Limb (tissue), 2 donors: ENCODE data around the gene AARS2.

Experiments
- DNase-seq, 2 donors: peaks; one replicate each; pipeline ENCODE4 v3.0.0-alpha.2; 2016; ENCODE audit errors: extremely low spot score in 2 of 2

AARS2 gene

DNA sequence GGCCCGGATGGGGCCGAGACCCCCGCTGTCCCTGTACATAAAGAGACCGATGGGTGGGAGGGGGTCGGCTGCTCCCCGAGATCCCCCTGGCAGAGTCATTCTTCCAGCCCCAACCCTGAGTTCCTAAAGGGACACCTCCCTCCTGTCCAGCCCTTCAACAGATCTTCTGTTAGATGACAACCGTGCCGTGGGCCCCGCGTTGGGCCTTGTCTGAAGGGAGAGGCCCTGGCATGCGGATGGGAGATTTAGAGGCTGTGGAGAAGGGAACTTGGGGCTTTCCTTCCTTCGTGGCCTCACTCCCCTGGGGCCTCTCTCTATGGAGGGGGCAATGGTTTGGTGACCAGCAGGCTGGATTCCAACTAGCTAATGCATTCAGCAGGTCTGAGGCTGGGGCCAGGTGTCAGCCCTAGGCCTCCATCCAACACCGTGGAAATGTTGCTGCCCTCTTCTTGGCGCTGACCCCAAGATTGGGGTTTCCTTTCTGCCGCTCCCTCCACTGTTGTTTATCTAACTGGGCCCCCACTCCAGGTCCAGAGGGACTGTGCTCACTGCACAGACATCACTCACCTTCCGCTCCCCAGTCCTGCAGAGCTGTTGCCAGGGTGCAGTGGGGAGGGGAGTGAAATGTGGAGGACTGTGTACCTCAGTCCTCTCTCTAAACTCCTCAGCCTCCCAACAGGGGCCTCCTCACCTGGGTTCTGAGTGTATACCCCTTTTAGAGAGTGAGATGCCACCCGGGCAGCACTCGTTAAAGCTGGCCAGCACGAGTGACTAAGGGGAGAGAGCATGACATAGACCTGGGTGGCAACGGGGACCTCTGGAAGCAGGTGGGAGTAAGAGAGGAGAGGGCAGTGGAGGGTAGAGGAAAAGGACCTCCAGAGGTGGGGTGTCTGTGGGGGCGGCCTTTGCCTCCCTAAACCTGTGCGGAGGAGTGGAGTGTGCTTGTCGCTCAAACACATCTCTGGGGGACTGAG lies 36.2 kb downstream of the AARS2 start:
- no peak for DNase-seq

DNA sequence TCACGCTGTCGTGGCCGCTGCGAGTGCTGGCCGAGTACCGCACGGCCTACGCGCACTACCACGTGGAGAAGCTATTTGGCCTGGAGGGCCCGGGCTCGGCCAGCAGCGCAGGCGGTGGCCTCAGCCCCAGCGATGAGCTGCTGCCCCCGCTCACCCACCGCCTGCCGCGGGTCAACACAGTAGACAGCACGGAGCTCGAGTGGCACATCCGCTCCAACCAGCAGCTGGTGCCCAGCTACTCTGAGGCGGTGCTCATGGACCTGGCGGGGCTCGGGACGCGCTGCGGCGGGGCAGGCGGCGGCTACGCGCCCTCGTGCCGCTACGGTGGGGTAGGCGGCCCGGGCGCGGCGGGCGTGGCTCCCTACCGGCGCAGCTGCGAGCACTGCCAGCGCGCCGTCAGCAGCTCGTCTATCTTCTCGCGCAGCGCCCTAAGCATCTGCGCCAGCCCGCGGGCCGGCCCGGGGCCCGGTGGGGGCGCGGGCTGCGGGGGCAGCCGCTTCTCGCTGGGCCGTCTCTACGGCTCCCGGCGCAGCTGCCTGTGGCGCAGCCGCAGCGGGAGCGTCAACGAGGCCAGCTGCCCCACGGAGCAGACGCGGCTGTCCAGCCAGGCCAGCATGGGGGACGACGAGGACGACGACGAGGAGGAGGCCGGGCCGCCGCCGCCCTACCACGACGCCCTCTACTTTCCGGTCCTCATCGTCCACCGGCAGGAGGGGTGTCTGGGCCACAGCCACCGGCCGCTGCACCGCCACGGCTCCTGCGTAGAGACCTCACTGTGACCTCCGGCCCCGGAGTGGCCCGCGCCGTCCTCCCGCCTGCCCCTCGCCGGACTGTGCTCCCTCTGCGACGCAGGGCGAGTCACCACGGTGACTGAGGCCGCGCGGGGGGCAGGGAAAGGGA lies 37.1 kb downstream of the AARS2 start:
- peak in 1 of 2 donors; percentile 65 for DNase-seq

DNA sequence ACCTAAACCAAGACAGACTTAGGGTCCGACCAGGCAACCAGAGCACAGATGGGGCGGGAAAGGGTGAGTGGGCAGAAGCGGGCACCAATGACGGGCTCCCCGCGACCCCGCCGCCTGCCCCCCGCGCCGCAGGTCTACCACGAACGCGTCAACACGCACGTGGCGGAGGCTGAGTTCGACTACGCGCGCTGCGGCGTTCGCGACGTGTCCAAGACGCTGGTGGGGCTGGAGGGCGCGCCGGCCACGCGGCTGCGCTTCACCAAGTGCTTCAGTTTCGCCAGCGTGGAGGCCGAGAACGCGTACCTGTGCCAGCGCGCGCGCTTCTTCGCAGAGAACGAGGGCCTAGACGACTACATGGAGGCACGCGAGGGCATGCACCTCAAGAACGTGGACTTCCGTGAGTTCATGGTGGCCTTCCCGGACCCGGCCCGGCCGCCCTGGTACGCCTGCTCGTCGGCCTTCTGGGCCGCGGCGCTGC lies 37.8 kb downstream of the AARS2 start:
- DNase-seq: no peak

DNA sequence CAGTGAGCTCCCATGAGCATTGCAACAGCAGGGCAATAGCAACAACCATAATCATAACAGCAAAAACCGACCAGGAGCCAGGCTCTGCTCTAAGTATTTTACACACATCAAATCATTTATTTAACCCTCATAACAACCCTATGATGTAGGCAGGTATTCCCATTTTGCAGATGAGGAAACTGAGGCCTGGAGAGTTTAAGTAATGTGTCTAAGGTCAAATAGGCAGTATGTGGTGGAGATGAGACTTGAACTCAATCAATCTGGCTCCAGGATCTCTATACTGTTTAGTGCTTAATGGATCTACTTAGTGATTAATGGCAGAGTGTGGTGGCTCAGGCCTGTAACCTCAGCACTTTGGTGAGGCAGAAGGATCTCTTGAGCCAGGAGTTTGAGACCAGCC lies 39.5 kb downstream of the AARS2 start:
- no peak for DNase-seq

DNA sequence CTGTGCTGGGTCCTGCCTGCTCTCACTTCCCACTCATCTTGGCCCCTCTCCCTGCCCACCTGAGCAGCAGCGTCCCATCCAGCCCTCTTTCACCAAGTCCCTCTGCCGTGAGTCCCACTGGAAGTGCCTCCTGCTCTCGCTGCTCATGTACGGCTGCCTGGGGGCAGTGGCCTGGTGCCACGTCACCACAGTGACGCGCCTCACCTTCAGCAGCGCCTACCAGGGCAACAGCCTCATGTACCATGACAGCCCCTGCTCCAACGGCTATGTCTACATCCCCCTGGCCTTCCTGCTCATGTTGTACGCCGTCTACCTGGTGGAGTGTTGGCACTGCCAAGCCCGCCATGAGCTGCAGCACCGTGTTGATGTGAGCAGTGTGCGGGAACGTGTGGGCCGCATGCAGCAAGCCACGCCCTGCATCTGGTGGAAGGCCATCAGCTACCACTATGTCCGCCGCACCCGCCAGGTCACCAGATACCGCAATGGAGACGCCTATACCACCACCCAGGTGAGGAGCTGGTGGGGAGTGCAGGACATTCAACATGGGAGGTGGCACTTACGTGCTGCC lies 40.1 kb downstream of the AARS2 start:
- no peak for DNase-seq

DNA sequence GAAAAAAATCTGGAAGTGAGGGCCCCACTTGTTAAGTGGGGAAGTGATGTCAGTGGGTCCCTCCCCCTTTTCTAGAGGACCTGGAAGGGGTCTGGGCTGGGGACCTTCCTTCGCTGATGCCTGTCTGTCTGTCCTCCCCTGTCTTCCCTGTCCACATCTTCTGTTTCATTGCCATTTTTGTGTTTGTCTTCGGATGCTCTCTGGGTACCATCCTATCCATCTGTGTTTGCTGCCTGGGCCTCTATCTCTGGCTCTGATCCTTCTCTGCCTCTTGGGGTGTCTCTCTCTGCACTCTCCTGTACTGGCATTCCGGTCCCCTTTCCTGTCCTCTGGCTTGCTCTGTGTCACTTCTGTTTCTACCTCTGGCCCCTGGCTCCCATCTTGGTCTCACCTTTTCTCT lies 40.6 kb downstream of the AARS2 start:
- DNase-seq: no peak

DNA sequence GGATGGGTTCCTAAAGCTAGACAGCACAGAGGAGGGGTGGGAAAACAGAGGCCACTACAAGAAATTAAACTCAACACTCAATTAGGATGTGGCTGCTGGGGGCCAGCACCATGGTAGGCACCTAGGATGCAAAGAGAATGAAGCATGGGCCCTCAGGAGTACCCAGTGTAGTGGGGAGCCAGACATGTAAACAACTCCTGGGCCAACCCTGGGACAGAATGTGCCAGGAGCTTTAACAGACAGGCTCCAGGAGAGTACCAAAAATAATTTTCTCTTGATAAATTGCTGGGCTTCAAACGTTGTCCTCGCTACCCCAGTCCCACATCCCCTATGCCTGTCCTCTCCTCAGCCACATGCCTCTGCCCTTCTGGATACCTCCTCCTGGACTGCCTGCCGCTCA lies 41.2 kb downstream of the AARS2 start:
- DNase-seq: no peak

DNA sequence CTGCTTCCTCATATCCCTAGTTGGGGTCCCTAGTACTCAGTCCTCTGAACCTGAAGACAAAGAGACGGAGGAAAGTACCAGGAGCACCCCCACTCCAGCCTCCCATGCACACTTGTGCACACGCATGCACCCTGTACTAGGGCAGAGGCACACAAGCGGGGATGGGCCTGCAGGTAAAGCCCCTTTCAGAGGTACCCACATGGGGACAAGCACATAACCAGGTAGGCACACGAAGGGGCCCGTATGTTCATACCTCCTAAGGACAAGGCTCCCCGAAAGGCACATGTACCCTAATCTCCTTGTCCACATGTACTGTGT lies 41.8 kb downstream of the AARS2 start:
- DNase-seq: no peak

DNA sequence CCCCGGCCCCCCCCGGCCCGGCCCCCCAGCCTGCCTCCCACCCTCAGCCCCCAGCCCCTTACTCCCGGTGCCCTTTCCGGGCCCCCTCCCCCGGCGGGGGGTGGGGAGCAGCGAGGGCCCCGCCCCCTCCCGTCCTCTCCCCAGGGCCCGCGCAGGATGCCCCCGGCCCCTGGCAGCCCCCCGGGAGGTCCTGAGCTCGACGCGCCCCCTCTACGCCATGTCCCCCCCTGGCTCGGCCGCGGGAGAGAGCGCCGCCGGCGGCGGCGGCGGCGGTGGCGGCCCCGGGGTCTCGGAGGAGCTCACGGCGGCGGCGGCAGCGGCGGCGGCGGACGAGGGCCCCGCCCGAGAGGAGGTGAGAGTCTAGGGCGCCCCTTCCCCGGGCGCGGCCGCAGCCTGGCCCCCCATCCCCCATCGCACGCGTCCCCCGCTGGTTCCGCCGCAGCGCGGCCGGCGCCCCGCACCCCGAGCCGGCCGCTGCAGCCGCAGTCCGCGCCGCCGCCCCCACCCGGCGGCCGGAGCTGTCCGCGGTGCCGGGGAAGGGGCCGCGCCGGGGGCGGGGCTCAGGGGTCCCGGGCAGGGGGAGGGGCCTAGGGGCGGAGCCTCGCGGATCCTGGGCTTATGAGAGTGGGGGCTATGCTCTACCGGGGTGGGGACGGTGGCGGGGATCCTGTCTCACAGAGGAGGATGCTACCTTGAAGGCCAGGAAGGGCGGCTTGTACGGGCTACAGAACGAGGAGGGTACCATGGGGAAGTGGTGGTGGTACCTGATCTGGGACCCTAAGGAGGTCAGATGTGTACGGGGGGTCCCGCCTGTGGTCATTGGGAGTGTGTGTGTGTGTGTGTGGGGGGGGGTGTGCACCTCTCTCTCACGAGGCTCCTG lies 42.4 kb downstream of the AARS2 start:
- DNase-seq: peak in 1 of 2 donors; percentile 80

DNA sequence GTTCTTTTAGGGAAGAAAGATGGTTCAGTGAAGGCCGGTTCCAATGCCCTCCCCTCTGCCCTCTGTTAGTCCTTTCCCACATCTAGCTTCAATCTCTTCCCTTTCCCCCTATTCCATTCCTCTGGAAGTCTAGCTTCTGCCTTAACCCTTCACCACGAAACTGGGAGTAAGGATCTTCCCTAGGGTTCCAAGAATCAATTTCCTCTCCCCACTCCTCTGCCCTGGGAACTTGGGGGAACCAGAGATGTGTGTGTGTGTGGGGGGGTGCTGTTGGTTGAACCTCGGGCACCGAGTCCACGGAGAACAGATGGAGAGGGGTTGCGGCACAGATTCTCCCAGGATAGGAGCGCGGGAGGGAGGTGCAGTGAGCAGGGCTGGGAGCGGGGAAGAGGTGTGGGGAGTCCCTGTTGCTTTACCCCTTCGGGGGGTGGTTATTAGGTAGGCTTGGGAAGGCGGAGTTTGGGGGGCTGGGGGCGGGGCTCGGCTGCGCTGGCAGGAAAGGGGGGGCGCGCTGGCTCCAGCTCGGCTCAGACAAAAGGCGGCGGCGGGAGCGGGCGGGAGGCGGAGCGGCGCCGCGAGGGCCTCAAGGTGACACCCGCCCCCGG lies 43.1 kb downstream of the AARS2 start, which contains the start of gene TMEM151B:
TMEM151B (plus strand) TSS at position 530 of the 605 bp plus-strand sequence. CDS start 293 bp downstream, outside the sequence.
- no peak for DNase-seq

DNA sequence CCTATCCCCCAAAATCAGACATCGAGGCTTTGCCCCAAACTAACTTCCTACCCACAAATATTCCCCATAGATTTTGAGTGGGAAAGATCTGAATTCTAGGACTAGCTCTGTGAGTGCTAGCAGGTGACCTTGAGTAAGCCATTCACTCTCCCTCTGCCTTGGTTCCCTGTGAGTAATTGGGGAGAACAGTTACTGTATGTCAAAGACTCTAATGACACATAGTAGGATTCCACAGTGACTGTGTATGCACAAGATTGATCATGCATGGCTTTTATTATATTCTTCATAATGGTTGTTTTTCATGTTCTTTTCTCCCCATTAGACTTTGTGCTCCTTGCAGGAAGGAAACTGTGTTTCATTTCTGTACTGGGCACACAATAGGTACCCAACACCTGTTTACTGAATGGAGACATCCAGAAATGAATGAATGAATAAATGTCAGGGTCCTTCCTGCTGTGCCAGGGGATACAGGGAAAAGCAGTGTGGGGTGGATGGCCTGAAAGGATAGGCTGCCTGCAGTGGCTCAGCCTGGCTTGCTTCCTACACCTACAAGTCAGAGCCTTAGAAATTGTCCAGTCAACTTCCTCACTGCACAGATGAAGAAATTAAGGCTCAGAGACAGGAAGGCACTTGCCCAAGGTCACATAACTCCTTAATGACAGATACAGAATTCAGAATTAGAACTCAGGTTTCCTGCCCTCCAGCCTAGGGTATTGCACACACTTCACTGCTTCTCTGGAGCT lies 43.8 kb downstream of the AARS2 start:
- no peak for DNase-seq

DNA sequence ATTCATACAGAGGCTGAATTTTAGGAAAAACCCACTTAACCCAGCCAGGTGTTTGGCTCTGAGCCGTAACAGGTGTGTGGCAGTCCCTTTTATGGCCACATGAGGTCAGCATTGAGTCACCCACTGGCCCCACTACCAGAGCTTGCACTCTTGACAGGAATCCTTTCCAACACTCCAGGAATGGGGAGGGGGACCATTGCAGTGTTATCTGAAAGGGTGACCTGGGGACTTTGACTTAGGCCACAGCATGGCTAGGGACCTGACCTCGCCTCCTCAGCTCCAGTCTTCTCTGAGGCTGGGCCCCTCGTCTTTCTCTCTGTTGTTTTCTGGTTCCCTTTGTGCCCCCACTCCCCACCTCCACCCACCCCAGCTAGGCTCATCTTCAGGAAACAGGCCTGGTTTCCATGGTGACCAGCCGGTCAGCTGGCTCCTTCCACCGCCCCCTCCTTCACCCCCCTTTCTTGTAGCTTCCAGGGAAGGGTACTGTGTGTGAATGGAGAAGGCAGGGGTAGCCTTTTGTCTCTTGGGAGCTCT lies 45.0 kb downstream of the AARS2 start:
- peak; percentile 53 to 82 for DNase-seq

DNA sequence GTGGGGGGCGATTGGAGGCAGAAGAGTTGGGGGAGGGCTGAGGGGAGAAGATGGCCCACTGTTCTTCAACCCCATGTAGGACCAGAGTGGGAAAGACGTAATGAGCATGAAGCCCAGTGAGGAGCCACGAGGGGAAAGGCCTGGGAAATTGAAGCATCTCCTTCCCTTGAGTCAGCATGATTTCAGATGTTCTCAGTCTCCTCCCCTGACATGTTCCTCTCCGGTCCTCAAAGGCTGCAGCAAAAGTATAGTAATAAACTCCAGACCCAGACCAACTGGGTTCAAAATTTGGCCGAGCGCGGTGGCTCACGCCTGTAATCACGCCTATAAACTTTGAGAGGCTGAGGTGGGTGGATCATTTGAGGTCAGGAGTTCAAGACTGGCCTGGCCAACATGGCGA lies 45.9 kb downstream of the AARS2 start:
- no peak for DNase-seq

DNA sequence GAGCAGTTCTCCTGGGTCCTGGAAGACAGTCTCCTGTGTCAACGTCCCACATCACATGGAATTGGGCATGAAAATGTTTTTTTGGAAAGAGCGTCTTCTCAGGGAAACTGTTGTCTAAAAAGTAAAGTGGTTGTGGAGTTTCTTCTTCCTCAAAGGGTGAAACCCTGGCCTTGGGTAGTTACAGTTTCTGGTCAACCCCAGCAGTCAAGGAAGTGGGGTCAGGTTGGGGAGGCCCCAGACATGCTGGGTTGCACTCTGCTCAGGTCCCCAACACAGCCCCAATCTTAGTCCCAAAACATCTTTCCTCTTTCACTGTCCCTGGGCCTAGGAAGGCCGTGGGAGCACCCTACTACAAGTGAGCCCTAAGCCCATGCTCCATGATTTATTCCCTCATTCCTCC lies 46.8 kb downstream of the AARS2 start:
- no peak for DNase-seq

DNA sequence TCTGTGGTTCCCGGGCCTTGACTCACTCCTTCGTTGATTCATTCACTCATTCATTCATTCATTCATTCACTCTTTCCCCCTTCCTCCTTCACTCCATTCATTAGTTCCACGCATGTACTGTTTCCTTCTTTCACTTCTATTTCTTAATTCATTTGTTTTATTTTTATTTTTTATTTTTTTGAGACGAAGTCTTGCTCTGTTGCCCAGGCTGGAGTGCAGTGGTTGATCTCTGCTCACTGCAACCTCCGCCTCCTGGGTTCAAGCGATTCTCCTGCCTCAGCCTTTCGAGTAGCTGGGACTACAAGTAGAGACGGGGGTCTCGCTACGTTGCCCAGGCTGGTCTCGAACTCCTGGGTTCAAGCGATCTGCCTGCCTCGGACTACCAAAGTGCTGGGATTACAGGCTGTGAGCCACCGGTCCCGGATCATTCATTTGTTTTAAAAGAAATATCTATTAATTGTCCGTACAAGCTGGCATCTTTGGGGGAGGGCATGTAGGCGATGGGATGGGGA lies 47.4 kb downstream of the AARS2 start:
- no peak for DNase-seq

DNA sequence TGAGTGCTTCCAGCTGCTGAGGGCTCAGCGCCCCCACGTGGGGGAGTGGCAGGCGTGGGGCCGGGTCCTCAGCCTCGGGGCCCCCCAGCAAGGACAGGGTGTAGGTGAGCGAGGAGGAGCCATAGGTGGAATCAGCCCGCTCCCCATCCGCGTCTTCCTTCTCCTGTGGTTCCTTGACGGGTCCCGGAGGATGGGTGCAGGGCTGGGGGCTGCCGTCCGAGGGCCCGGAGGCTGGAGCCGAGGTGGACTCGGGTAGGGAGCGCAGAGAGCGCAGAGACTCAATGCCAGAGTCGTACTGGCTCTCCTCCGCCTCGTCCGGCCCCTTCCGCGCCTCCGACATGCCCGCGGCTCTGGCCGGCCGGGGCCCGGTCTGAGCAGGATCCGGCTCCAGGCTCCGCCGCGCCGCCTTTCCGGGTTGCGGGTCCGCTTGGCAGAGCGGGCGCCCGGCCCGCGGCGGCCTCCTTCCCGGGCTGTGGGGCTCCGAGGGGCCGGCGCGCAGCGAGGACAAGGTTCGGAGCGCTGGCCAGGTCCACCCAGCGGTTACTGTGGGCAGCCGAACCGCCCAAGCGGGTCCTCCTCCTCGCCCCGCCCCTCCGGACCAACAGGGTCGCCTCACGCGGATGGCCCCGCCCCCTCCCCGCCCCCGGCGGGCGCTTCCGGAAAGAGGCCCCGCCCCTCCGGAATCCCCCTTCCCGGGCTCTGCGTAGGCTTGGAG lies 48.0 kb downstream of the AARS2 start, which contains the start of gene NFKBIE:
NFKBIE (minus strand) TSS at position 545 of the 715 bp plus-strand sequence; CDS start at position 340, 205 bp downstream.
- DNase-seq: peak; percentile 89 to 98

DNA sequence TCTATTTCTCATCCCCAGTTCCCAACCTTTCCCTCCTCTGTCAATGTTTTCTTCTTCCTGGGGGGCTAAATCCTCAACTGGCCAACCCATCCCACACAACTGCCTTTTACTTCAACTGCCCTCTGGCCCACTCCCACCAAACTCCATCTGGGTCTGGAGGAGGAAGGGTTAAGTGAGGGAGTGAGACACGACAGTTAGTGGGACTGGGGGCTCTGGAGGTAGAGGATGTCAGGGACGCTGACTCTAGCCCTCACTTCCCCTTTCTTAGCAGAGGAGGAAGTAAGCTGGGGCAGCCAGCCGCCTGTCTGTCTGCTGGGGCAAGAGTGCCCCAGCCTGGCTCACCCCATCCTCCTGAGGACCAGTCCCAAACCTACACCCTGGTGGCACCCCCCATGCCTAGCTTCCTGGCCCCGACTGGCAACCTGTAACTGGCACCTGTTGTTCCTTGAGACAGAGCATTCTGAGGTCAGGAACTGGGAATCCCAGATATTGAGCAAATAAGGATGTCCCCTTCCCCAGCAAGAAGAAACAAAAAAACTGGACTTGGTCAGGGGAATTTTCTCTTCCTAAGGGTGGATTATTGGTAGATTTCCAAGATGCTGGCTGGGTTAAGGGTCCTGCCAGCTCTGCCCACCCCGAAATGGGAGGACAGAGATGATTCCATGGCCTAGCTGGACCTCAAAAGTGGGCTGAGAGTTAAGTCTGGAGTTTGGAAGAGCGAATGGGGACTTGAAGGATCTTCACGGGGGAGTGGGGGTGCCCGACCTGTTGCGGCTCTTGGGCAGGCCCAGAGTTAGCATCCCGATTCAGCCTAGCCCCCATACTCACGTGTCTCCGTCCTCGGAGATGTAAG lies 48.8 kb downstream of the AARS2 start:
- DNase-seq: no peak
